Loucy (cell line): ENCODE data around the gene GPR137B.
"Not testable (repeated sequence)": the region's sequence is repeated elsewhere in the genome, so short reads cannot be mapped to it uniquely, and the experiment has no call there.

Source experiments
- H2AFZ ChIP-seq: fragments of 200-600 bp; sonication (generic); 2 replicates; pipeline ENCODE4 v1.6.0; 2016; ENCODE audit warnings: antibody characterized with exemption, mild to moderate bottlenecking, low read length, moderate library complexity
- H3F3A ChIP-seq: fragments of 200-600 bp; 2 replicates; pipeline ENCODE4 v1.6.0; 2016; ENCODE audit warnings: antibody characterized with exemption, low read depth, mild to moderate bottlenecking
- H3K27me3 ChIP-seq: fragments of 200-600 bp; sonication (generic); 2 replicates; pipeline ENCODE4 v1.6.1; 2014; ENCODE audit warnings: low read length, mild to moderate bottlenecking; ENCODE audit not compliant: insufficient read depth, poor library complexity, severe bottlenecking
- H3K36me3 ChIP-seq: fragments of 200-600 bp; sonication (generic); 2 replicates; pipeline ENCODE4 v1.6.1; 2016; ENCODE audit warnings: low read length; ENCODE audit not compliant: insufficient read depth
- H3K4me1 ChIP-seq: fragments of 200-600 bp; sonication (generic); 2 replicates; pipeline ENCODE4 v1.5.1; 2014; ENCODE audit warnings: low read length, mild to moderate bottlenecking; ENCODE audit not compliant: insufficient read depth, poor library complexity, severe bottlenecking
- H3K4me2 ChIP-seq: fragments of 200-600 bp; sonication (generic); 2 replicates; pipeline ENCODE4 v1.6.0; 2014; ENCODE audit warnings: antibody characterized with exemption, low read length, low read depth, mild to moderate bottlenecking; ENCODE audit not compliant: poor library complexity, severe bottlenecking
- H3K4me3 ChIP-seq: fragments of 200-600 bp; sonication (generic); 2 replicates; pipeline ENCODE4 v1.5.1; 2014; ENCODE audit warnings: low read length, mild to moderate bottlenecking, mixed read lengths; ENCODE audit not compliant: poor library complexity, severe bottlenecking
- H3K79me2 ChIP-seq: fragments of 200-600 bp; sonication (generic); 2 replicates; pipeline ENCODE4 v1.6.1; 2014; ENCODE audit warnings: low read length; ENCODE audit not compliant: insufficient read depth
- H3K9ac ChIP-seq: fragments of 200-600 bp; sonication (generic); 2 replicates; pipeline ENCODE4 v1.6.0; 2014; ENCODE audit warnings: mild to moderate bottlenecking, low read depth, low read length, moderate library complexity; ENCODE audit not compliant: poor library complexity, severe bottlenecking
- H3K9me2 ChIP-seq: fragments of 200-600 bp; sonication (generic); replicated peaks from 2 replicates; pipeline ENCODE4 v1.6.1; 2016; ENCODE audit warnings: low read depth, low read length, mixed read lengths
- H3K9me3 ChIP-seq: fragments of 200-600 bp; sonication (generic); 2 replicates; pipeline ENCODE4 v1.6.1; 2014; ENCODE audit warnings: mild to moderate bottlenecking, antibody characterized with exemption, low read length, low read depth; ENCODE audit not compliant: insufficient read depth
- H4K20me1 ChIP-seq: fragments of 200-600 bp; sonication (generic); 2 replicates; pipeline ENCODE4 v1.6.0; 2014; ENCODE audit warnings: antibody characterized with exemption, low read length, mild to moderate bottlenecking; ENCODE audit not compliant: insufficient read depth, poor library complexity, severe bottlenecking
- EZH2phosphoT487 ChIP-seq: fragments of 200-600 bp; IDR thresholded peaks from 2 replicates; pipeline ENCODE4 v1.6.1; 2018; ENCODE audit warnings: antibody characterized with exemption, mild to moderate bottlenecking, moderate library complexity, borderline replicate concordance
- TF ChIP-seq, protein P1 (sequence below): fragments of 200-600 bp; sonication (generic); conservative IDR thresholded peaks from 2 replicates; pipeline ENCODE4 v1.5.1; 2014; ENCODE audit warnings: mild to moderate bottlenecking, antibody characterized with exemption, low read length

Gene GPR137B, protein sequence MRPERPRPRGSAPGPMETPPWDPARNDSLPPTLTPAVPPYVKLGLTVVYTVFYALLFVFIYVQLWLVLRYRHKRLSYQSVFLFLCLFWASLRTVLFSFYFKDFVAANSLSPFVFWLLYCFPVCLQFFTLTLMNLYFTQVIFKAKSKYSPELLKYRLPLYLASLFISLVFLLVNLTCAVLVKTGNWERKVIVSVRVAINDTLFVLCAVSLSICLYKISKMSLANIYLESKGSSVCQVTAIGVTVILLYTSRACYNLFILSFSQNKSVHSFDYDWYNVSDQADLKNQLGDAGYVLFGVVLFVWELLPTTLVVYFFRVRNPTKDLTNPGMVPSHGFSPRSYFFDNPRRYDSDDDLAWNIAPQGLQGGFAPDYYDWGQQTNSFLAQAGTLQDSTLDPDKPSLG

DNA sequence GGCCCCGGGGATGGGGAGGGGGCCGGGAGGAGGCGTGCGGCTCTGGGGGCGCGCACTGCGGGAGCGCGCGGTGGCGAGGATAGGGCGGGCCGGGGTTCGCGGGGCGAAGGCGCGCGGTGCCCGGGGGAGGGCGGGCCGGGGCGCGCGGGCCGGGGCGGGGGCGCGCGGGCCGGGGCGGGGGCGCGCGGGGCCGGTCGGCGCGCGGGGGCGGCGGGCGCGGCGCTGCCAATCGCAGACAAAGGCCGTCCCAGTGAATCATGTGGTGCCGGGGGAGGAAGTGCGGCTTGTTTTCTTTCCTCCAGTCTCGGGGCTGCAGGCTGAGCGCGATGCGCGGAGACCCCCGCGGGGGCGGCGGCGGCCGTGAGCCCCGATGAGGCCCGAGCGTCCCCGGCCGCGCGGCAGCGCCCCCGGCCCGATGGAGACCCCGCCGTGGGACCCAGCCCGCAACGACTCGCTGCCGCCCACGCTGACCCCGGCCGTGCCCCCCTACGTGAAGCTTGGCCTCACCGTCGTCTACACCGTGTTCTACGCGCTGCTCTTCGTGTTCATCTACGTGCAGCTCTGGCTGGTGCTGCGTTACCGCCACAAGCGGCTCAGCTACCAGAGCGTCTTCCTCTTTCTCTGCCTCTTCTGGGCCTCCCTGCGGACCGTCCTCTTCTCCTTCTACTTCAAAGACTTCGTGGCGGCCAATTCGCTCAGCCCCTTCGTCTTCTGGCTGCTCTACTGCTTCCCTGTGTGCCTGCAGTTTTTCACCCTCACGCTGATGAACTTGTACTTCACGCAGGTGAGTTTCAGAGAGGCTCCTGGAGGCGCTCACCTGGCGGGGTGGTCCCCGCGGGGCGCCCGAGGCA, at the start of gene GPR137B:
Gene GPR137B (plus strand): TSS at position 287 of the 851 bp plus-strand sequence. CDS start 84 bp downstream, at position 371.
- Histone ChIP-seq H3K4me3 (no peak within 1 kb of the TSS), H3K9me2 (no peaks in the 10 kb centered on the region), H3K9me3 (no peaks in the 10 kb centered on the region), H4K20me1 (no peaks in the 10 kb centered on the region), H2AFZ (no peak within 1 kb of the TSS), H3K4me1 (no peaks in the 10 kb centered on the region), H3K79me2 (no peaks in the 10 kb centered on the region), H3K4me2 (no peak within 1 kb of the TSS), H3K9ac (no peak within 1 kb of the TSS), H3K27me3 (no peaks in the 10 kb centered on the region), H3K36me3 (no peaks in the 10 kb centered on the region), H3F3A (no peaks in the 10 kb centered on the region)
- no peak for TF ChIP-seq EZH2phosphoT487
- TF ChIP-seq, protein P1, sequence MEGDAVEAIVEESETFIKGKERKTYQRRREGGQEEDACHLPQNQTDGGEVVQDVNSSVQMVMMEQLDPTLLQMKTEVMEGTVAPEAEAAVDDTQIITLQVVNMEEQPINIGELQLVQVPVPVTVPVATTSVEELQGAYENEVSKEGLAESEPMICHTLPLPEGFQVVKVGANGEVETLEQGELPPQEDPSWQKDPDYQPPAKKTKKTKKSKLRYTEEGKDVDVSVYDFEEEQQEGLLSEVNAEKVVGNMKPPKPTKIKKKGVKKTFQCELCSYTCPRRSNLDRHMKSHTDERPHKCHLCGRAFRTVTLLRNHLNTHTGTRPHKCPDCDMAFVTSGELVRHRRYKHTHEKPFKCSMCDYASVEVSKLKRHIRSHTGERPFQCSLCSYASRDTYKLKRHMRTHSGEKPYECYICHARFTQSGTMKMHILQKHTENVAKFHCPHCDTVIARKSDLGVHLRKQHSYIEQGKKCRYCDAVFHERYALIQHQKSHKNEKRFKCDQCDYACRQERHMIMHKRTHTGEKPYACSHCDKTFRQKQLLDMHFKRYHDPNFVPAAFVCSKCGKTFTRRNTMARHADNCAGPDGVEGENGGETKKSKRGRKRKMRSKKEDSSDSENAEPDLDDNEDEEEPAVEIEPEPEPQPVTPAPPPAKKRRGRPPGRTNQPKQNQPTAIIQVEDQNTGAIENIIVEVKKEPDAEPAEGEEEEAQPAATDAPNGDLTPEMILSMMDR, result no peak

DNA sequence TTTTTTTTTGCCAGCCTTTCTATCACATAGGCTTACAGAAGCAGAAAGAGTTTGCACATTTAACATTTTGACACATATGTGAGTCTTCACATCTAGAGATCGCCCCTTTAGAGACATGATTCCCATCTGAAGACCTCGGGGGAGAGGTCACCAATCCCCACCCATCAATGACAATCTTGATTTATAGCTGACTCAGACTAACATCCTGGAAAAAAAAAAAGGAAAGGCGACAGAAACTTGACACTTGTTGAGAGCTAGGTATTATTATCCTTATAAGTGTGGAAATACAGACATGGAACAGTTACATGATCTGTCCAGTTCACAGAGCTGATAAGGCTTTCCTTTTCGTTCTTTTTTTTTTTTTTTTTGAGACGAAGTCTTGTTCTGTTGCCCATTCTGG, 49.4 kb upstream of the GPR137B start:
- no peaks in the 10 kb centered on the region for H3K9me2 ChIP-seq
- no peak overlapping the region for H2AFZ ChIP-seq
- H3K4me3 ChIP-seq, result no peak overlapping the region
- H3K79me2 ChIP-seq, result no peaks in the 10 kb centered on the region
- H3K9me3 ChIP-seq, result peaks cover 4% of the 10 kb centered on the region; the same call in 1 of the 2 replicates
- no peak for TF ChIP-seq EZH2phosphoT487
- TF ChIP-seq, protein P1, result no peak
- no peak overlapping the region for H3K4me2 ChIP-seq
- no peak overlapping the region for H3K9ac ChIP-seq
- no peaks in the 10 kb centered on the region for H3K36me3 ChIP-seq
- H3F3A ChIP-seq, result no peaks in the 10 kb centered on the region
- H4K20me1 ChIP-seq, result no peaks in the 10 kb centered on the region
- H3K27me3 ChIP-seq, result no peaks in the 10 kb centered on the region
- no peaks in the 10 kb centered on the region for H3K4me1 ChIP-seq

DNA sequence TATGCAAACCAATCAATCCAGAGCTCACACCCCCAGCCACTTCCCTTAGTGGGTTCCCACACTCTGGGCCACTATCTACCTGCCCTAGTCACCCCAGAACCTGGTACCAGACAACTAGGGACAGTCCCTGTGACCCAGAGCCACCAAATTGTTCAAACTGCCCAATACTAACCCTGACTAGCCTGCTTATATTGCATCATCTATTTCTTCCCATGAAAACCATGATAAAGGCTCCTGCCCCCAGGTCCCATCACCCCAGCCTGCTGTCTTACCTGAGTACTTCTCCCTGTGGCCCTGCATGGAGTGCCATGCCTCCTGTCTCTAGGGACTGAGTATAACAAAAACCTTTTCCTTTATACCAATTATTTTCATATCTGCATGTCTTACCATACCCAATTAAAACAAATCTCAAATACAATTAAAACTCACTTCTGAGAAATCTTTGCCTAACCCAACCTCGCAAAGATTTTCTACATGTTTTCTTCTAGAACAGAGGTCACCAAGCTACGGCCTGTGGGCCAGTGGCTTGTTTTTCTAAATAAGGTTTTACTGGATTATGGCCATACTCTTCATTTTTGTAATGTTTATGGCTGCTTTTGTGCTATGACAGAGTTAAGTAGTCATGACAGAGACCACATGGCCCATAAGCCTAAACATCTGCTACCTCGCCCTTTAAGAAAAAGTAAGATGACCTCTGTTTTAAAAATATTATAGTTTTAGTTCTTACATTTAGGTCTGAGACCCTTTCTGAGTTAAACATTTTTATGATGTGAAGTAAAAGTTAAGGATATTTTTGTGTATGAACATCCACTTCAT, 46.4 kb upstream of the GPR137B start:
- Histone ChIP-seq H3K4me1 (no peaks in the 10 kb centered on the region), H3K4me3 (no peak overlapping the region), H3K79me2 (no peaks in the 10 kb centered on the region), H3K9ac (no peak overlapping the region), H4K20me1 (no peaks in the 10 kb centered on the region), H3K27me3 (no peaks in the 10 kb centered on the region), H3K9me2 (no peaks in the 10 kb centered on the region), H3K4me2 (no peak overlapping the region), H3K36me3 (no peaks in the 10 kb centered on the region), H3F3A (no peaks in the 10 kb centered on the region), H2AFZ (no peak overlapping the region), H3K9me3 (peaks cover 4% of the 10 kb centered on the region; the same call in 1 of the 2 replicates)
- TF ChIP-seq, protein P1, result no peak
- TF ChIP-seq EZH2phosphoT487, result no peak

DNA sequence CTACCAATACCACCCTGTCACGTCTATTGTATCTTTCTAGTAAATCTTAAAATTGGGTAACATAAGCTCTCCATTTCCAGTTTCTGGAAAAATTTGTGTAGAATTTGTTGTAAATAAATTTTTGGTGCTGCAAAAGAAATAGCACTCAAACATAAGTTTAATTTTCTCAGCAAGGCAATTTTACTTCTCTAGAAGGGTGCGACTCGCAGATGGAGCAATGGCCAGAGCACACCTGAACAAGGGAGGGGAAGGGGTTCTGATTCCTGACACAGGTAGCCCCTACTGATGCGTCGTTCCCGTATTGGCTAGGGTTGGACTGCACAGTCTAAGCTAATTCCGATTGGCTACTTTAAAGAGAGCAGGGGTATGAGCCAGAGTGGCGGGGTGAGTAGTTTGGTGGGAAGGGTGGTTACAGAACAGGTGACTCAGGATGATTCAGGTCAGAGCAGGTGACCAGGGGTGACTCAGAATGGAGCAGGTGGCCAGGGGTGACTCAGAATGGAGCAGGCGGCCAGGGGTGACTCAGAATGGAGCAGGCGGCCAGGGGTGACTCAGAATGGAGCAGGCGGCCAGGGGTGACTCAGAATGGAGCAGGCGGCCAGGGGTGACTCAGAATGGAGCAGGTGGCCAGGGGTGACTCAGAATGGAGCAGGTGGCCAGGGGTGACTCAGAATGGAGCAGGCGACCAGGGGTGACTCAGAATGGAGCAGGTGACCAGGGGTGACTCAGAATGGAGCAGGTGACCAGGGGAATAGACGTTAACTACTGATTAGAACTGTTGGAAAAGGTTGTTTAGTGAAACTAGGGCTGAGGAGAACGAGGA, 45.5 kb upstream of the GPR137B start:
- H4K20me1 ChIP-seq, H3K4me3 ChIP-seq, H3K4me2 ChIP-seq, H3K36me3 ChIP-seq, H3K9me3 ChIP-seq, H3F3A ChIP-seq, H3K79me2 ChIP-seq, H2AFZ ChIP-seq, H3K27me3 ChIP-seq, H3K4me1 ChIP-seq, H3K9me2 ChIP-seq, H3K9ac ChIP-seq: not testable (repeated sequence)
